Measurements from ENCODE around the gene TDRD7.

Gene TDRD7

DNA sequence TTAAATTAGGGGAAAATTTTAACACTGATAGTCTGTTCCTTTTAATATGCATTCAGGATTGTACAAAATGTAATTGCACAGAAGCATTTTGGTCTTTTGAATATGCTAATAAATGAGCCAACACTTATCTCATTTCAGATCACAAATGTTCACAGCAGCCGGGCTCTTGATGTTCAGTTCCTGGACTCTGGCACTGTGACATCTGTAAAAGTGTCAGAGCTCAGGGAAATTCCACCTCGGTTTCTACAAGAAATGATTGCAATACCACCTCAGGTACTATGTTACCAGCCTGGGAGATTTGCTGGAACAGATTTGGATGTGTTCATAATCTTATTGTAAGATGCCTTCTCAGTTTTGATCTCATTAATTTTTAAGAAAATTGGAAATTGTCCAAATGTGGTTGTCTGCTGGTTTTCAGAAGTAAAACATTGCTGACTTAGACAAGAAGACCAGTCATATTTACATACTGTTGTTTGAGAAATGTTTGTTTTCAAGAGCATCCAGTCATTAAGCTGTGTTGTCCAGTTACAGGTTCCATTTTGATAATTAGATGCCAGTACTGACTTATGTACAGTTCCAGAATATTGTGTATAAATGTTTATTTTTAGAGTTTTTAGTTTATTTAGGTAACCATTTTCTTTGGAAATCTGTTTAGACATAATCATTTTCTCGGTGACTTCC lies 66.5 kb downstream of the TDRD7 start:
- in situ Hi-C loops (cut with MboI; ENCODE audit: low sequenced_read_pairs, unreplicated experiment) = no loop called here
- TF ChIP-seq, protein P1, sequence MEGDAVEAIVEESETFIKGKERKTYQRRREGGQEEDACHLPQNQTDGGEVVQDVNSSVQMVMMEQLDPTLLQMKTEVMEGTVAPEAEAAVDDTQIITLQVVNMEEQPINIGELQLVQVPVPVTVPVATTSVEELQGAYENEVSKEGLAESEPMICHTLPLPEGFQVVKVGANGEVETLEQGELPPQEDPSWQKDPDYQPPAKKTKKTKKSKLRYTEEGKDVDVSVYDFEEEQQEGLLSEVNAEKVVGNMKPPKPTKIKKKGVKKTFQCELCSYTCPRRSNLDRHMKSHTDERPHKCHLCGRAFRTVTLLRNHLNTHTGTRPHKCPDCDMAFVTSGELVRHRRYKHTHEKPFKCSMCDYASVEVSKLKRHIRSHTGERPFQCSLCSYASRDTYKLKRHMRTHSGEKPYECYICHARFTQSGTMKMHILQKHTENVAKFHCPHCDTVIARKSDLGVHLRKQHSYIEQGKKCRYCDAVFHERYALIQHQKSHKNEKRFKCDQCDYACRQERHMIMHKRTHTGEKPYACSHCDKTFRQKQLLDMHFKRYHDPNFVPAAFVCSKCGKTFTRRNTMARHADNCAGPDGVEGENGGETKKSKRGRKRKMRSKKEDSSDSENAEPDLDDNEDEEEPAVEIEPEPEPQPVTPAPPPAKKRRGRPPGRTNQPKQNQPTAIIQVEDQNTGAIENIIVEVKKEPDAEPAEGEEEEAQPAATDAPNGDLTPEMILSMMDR (IDR thresholded peaks at IDR 0.05; ENCODE audit: borderline replicate concordance, control extremely low read depth, extremely low read depth, insufficient read depth, missing control alignments) = no peak
- DNase-seq (ENCODE audit: low spot score) = no peak

DNA sequence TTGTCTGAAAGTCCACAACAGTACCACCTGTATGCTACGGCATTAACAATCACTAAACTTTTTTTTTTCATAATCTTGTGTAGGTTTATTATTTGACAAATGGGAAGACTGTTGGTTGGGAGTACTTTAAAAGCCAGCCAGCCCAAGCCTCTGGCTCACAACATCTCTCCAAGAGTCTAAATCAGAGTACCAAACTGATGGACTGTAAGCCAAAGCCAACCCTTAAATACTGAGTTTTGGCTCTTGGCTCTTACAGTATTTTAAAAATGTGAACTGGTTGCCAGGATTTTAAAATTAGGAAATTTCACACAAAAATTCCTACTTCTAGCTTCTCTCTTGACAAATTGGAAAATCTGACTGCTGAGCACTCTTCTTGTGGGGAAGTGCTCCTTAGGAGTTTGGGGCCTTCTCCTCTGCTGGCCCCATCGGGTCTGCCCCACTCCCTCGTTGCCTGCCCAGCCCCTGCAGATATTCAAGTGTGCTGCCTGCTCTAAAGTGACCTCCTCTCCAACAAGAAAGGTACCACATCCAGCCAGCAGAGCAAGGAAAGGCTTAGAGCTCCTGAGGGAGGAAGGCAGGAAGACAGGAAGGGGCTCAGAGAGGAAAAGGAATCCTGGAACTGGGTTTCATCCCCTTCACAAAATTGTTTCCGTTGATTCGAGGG lies 67.7 kb downstream of the TDRD7 start:
- in situ Hi-C loops (cut with MboI; ENCODE audit: low sequenced_read_pairs, unreplicated experiment) = no loop called here
- no peak for DNase-seq (ENCODE audit: low spot score)

DNA sequence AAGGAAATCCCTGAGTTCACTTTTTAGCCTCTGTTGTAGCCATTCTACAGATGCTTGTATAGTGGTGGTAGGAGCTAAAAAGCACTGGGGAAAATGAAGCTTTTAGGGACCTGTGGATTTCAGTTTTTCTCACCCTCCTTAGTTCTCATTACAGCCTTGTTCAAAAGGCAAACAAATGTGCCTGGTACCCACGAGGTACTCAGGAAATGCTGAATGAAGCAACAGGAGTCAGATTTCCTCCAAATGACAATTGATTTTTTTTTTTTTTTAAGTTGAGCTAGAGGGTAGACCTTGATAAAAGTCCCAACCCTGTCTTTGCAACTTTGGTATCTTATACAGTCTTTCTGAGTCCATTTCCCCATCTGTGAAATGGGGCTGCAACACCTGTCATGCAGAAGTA lies 68.3 kb downstream of the TDRD7 start:
- in situ Hi-C loops (cut with MboI; ENCODE audit: low sequenced_read_pairs, unreplicated experiment) = no loop called here
- DNase-seq (ENCODE audit: low spot score) = no peak
- TF ChIP-seq, protein P1 (IDR thresholded peaks at IDR 0.05; ENCODE audit: borderline replicate concordance, control extremely low read depth, extremely low read depth, insufficient read depth, missing control alignments) = no peak

More for the DNA sequence above, 67.7 kb downstream of the TDRD7 start:
- TF ChIP-seq, protein P1 (IDR thresholded peaks at IDR 0.05; ENCODE audit: borderline replicate concordance, control extremely low read depth, extremely low read depth, insufficient read depth, missing control alignments) = no peak

DNA sequence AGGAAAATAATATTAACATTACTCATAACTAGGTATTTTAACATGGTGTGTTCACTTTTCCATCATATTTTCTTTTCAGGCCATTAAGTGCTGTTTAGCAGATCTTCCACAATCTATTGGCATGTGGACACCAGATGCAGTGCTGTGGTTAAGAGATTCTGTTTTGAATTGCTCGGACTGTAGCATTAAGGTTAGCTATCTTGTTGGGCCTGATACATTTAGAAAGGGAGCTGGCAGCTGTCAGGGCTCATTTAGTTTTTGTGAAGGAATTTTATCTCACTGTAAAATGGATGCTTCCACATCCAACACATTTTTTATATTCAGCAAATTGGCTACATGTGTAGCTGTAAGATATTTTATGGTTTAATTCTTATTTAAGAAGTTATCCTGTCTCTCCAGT lies 68.9 kb downstream of the TDRD7 start:
- in situ Hi-C loops (cut with MboI; ENCODE audit: low sequenced_read_pairs, unreplicated experiment) = no loop called here
- no peak for DNase-seq (ENCODE audit: low spot score)
- TF ChIP-seq, protein P1 (IDR thresholded peaks at IDR 0.05; ENCODE audit: borderline replicate concordance, control extremely low read depth, extremely low read depth, insufficient read depth, missing control alignments) = no peak

DNA sequence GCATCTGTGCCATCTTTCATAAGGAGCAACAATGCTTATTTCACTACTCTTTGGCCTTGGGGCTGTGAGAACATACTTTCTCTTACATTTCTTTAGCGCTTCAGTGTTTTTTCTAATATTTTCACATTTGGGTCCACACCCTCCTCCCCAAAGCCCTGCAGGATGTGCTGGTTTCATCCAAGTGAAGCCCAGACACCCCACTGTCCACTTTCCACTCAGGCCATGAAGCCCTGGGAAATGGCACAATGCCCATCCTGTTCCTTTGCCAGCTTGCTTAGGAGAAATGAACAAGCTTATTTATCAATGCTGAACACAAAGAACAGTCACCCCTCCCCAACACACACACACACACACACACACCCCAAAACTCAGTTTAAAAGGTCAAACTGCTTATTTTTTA lies 72.2 kb downstream of the TDRD7 start:
- in situ Hi-C loops (cut with MboI; ENCODE audit: low sequenced_read_pairs, unreplicated experiment) = no loop called here
- TF ChIP-seq, protein P1 (IDR thresholded peaks at IDR 0.05; ENCODE audit: borderline replicate concordance, control extremely low read depth, extremely low read depth, insufficient read depth, missing control alignments) = no peak
- no peak for DNase-seq (ENCODE audit: low spot score)

DNA sequence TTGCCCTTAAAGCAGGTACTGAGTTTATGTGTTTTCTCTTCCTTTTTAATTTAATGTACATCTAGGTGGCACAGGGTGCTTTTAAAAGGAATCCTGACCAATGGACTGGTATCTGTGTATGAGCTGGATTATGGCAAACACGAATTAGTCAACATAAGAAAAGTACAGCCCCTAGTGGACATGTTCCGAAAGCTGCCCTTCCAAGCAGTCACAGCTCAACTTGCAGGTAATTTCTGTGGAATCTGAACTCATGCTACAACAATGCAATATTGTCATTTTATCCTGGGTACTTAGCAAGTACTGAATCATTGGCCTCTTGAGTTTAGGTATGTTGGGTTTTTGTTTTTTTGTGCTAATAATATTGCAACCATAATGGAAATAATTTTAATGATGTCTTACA lies 75.2 kb downstream of the TDRD7 start:
- DNase-seq (ENCODE audit: low spot score) = no peak
- TF ChIP-seq, protein P1 (IDR thresholded peaks at IDR 0.05; ENCODE audit: borderline replicate concordance, control extremely low read depth, extremely low read depth, insufficient read depth, missing control alignments) = no peak
- in situ Hi-C loops (cut with MboI; ENCODE audit: low sequenced_read_pairs, unreplicated experiment) = no loop called here

Data from GM13976 (cell line).